Neural progenitor cell (in vitro differentiated cells): ENCODE results near the gene LGR6. TPM values are rescaled to one million over a fixed set of nuclear protein-coding genes. Genes with fewer than 3 reads are reported as not detected.

ENCODE experiments used
- DNase-seq: peaks from one replicate; pipeline ENCODE4 v3.0.0-alpha.2; 2016; ENCODE audit warnings: low spot score
- H2AFZ ChIP-seq: fragments of 200-600 bp; sonication (generic); replicated peaks from 2 replicates; pipeline ENCODE4 v1.6.1; 2016; ENCODE audit warnings: antibody characterized with exemption
- H3F3A ChIP-seq: fragments of 200-600 bp; sonication (generic); 2 replicates; pipeline ENCODE4 v1.6.1; 2016; ENCODE audit warnings: antibody characterized with exemption, low read depth
- H3K27ac ChIP-seq: fragments of 200-600 bp; sonication (generic); 2 replicates; pipeline ENCODE4 v1.5.1; 2016; ENCODE audit warnings: mild to moderate bottlenecking
- H3K27me3 ChIP-seq: fragments of 200-600 bp; sonication (generic); 2 replicates; pipeline ENCODE4 v1.6.1; 2016; ENCODE audit warnings: mild to moderate bottlenecking, moderate library complexity
- H3K36me3 ChIP-seq: fragments of 200-600 bp; sonication (generic); 2 replicates; pipeline ENCODE4 v1.5.1; 2016
- H3K4me1 ChIP-seq: fragments of 200-600 bp; sonication (generic); 2 replicates; pipeline ENCODE4 v1.6.1; 2016; ENCODE audit warnings: mixed run types
- H3K4me2 ChIP-seq: fragments of 200-600 bp; sonication (generic); 2 replicates; pipeline ENCODE4 v1.6.1; 2016
- H3K4me3 ChIP-seq: fragments of 200-600 bp; sonication (generic); 2 replicates; pipeline ENCODE4 v1.5.1; 2016
- H3K79me2 ChIP-seq: fragments of 200-600 bp; sonication (generic); 2 replicates; pipeline ENCODE4 v1.6.1; 2016; ENCODE audit warnings: low read depth
- H3K9ac ChIP-seq: fragments of 200-600 bp; sonication (generic); 2 replicates; pipeline ENCODE4 v1.6.1; 2016
- H3K9me3 ChIP-seq: fragments of 200-600 bp; sonication (generic); 2 replicates; pipeline ENCODE4 v1.5.1; 2016; ENCODE audit warnings: low read depth
- H4K20me1 ChIP-seq: fragments of 200-600 bp; sonication (generic); 2 replicates; pipeline ENCODE4 v1.6.1; 2016; ENCODE audit warnings: low read depth
- H3K27ac Mint-ChIP-seq: 3 replicates; pipeline ENCODE4 v1.8.0; 2021; ENCODE audit warnings: mixed read lengths
- H3K27me3 Mint-ChIP-seq: 2 replicates; pipeline ENCODE4 v1.8.0; 2022; ENCODE audit warnings: low read depth, mild to moderate bottlenecking, inconsistent platforms, moderate library complexity, mixed read lengths; ENCODE audit not compliant: insufficient read depth
- H3K36me3 Mint-ChIP-seq: 3 replicates; pipeline ENCODE4 v1.8.0; 2021; ENCODE audit warnings: mixed read lengths
- H3K4me1 Mint-ChIP-seq: 3 replicates; pipeline ENCODE4 v1.8.0; 2021; ENCODE audit warnings: mixed read lengths
- H3K4me3 Mint-ChIP-seq: 3 replicates; pipeline ENCODE4 v1.8.0; 2021; ENCODE audit warnings: mild to moderate bottlenecking, moderate library complexity, mixed read lengths
- H3K9me3 Mint-ChIP-seq: 3 replicates; pipeline ENCODE4 v1.8.0; 2020; ENCODE audit warnings: mixed read lengths
- EZH2 ChIP-seq: fragments of 200-600 bp; sonication (generic); IDR thresholded peaks from 2 replicates; pipeline ENCODE4 v1.6.1; 2017; ENCODE audit warnings: antibody characterized with exemption, mild to moderate bottlenecking, moderate library complexity
- EZH2phosphoT487 ChIP-seq: fragments of 200-600 bp; sonication (generic); IDR thresholded peaks from 2 replicates; pipeline ENCODE4 v1.6.1; 2017; ENCODE audit warnings: antibody characterized with exemption
- total RNA-seq: library from RNA; depleted of rRNA; stranded (reverse); fragments of >200 nt; gene quantifications from 2 replicates; pipeline ENCODE4 v1.2.3, GENCODE V29; 2015; ENCODE audit warnings: low replicate concordance
- TF ChIP-seq, protein P1 (sequence below): fragments of 200-600 bp; sonication (generic); IDR thresholded peaks from 2 replicates; pipeline ENCODE4 v1.5.1; 2017; ENCODE audit warnings: antibody characterized with exemption, mild to moderate bottlenecking

LGR6 gene
- total RNA-seq, 1 donor from 2014 or later, result not detected

DNA sequence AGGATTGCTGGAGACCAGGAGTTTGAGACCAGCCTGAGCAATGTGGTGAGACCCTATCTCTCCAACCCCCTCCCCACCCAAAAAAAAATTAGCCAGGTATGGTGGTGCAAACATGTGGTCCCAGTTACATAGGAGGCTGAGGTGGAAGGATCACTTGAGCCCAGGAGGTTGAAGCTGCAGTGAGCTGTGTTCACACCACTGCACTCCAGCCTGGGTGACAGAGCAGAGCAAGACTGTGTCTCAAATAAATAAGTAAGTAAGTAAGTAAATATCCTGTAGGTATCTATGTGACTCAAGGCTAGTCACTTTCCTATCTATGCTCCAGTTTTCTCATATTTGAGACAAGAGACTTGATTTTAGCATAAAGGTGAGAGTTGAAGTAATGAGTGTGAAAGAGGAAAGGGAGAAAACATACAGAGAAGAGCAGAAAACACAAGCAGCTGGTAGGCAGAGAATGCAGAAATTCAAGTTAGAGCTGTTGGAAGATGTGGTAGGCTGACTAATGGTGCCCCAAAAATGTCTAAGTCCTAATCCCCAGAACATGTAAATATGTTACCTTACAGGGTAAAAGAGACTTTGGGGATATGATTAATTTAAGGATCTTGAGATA, 162.4 kb downstream of the LGR6 start:
- Histone ChIP-seq H3F3A (peaks cover 5% of the 10 kb centered on the region), H3K27ac (no peak overlapping the region), H3K9ac (no peak overlapping the region), H3K9me3 (no peaks in the 10 kb centered on the region), H4K20me1 (no peaks in the 10 kb centered on the region), H3K4me1 (peaks cover 3% of the 10 kb centered on the region), H3K4me3 (no peak overlapping the region), H3K4me2 (no peak overlapping the region), H3K27me3 (no peaks in the 10 kb centered on the region), H2AFZ (no peak overlapping the region), H3K79me2 (peaks cover 63% of the 10 kb centered on the region), H3K36me3 (no peaks in the 10 kb centered on the region)
- Mint-ChIP-seq H3K9me3 (no peaks in the 10 kb centered on the region), H3K36me3 (no peaks in the 10 kb centered on the region), H3K27ac (no peak overlapping the region), H3K4me1 (peaks cover 2% of the 10 kb centered on the region), H3K4me3 (no peak overlapping the region), H3K27me3 (no peaks in the 10 kb centered on the region)
- DNase-seq, result no peak
- no peak for TF ChIP-seq EZH2
- TF ChIP-seq EZH2phosphoT487, result no peak

DNA sequence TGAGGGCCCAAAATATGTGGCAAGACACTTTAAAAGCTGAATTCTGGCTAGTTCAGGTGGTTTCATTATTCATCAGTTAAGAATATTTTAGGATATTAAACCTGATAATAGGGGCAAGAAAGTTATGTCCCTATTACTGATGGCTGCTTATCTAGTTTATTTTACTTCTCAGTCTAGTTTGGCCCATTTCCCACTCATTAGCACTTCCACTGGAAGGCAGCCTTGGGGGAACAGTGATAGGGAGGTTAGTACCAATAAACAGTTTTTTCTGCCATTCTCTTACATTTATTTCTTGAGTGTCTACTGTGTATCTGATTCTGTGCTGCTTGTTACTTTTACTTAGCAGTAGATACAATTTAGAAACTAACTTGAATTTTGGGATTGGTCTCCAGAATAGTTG, 163.9 kb downstream of the LGR6 start:
- Histone ChIP-seq H3K4me3 (no peak overlapping the region), H3K9me3 (no peaks in the 10 kb centered on the region), H3K4me1 (peaks cover 15% of the 10 kb centered on the region), H3K27me3 (no peaks in the 10 kb centered on the region), H3K9ac (no peak overlapping the region), H3K36me3 (no peaks in the 10 kb centered on the region), H2AFZ (no peak overlapping the region), H3K79me2 (peaks cover 54% of the 10 kb centered on the region), H3K27ac (no peak overlapping the region), H4K20me1 (no peaks in the 10 kb centered on the region), H3F3A (peaks cover 5% of the 10 kb centered on the region), H3K4me2 (no peak overlapping the region)
- H3K4me1 Mint-ChIP-seq, result peaks cover 16% of the 10 kb centered on the region
- H3K4me3 Mint-ChIP-seq, result no peak overlapping the region
- TF ChIP-seq EZH2 (no peak), EZH2phosphoT487 (no peak)
- TF ChIP-seq, protein P1, sequence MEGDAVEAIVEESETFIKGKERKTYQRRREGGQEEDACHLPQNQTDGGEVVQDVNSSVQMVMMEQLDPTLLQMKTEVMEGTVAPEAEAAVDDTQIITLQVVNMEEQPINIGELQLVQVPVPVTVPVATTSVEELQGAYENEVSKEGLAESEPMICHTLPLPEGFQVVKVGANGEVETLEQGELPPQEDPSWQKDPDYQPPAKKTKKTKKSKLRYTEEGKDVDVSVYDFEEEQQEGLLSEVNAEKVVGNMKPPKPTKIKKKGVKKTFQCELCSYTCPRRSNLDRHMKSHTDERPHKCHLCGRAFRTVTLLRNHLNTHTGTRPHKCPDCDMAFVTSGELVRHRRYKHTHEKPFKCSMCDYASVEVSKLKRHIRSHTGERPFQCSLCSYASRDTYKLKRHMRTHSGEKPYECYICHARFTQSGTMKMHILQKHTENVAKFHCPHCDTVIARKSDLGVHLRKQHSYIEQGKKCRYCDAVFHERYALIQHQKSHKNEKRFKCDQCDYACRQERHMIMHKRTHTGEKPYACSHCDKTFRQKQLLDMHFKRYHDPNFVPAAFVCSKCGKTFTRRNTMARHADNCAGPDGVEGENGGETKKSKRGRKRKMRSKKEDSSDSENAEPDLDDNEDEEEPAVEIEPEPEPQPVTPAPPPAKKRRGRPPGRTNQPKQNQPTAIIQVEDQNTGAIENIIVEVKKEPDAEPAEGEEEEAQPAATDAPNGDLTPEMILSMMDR, result no peak
- no peak for DNase-seq
- no peaks in the 10 kb centered on the region for H3K36me3 Mint-ChIP-seq
- H3K9me3 Mint-ChIP-seq, result no peaks in the 10 kb centered on the region
- no peaks in the 10 kb centered on the region for H3K27me3 Mint-ChIP-seq
- H3K27ac Mint-ChIP-seq, result no peak overlapping the region

DNA sequence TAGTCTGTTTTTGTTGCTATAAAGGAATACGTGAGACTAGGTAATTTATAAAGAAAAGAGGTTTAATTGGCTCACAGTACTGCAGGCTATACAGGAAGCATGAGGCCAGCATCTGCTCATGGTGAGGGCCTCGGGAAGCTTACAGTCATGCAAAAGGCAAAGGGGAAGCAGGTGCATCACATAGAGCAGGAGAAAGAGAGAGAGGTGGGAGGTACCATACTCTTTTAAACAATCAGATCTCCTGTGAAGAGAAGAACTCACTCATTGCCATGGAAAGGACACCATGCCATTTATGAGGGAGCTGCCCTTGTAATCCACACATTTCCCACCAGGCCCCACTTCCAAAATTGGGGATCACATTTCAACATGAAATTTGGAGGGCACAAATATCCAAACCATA, 167.6 kb downstream of the LGR6 start:
- Histone ChIP-seq H3K4me3 (no peak overlapping the region), H3F3A (peaks cover 2% of the 10 kb centered on the region), H3K36me3 (no peaks in the 10 kb centered on the region), H3K9me3 (no peaks in the 10 kb centered on the region), H3K79me2 (peaks cover 55% of the 10 kb centered on the region), H3K27me3 (no peaks in the 10 kb centered on the region), H3K4me2 (peak overlapping the region; percentile 14), H3K4me1 (peaks cover 15% of the 10 kb centered on the region), H3K27ac (no peak overlapping the region), H3K9ac (no peak overlapping the region), H4K20me1 (no peaks in the 10 kb centered on the region), H2AFZ (no peak overlapping the region)
- Mint-ChIP-seq H3K27ac (no peak overlapping the region), H3K36me3 (no peaks in the 10 kb centered on the region), H3K9me3 (no peaks in the 10 kb centered on the region), H3K4me1 (peaks cover 14% of the 10 kb centered on the region), H3K27me3 (no peaks in the 10 kb centered on the region), H3K4me3 (no peak overlapping the region)
- no peak for TF ChIP-seq EZH2
- no peak for TF ChIP-seq EZH2phosphoT487
- TF ChIP-seq, protein P1, result no peak
- no peak for DNase-seq

DNA sequence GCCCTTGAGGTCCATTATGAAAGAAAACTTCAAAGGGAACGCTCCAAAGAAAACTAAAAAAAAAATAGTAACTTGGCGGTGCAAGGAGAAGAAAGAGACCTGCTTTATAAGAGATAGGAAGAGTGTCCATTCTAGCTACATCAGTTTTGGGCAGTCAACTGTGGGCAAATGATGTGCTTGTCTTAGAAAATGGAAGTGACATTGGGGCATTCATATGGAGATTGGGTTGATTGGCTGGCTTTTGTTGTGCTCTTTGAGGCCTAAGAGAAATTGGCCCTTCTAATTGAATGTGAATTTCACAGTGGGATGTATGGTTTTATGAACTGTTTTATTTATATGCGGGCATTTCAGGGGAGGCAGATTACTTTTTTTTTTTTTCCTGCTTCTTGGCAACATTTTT, 168.1 kb downstream of the LGR6 start:
- Mint-ChIP-seq H3K27me3 (no peaks in the 10 kb centered on the region), H3K36me3 (no peaks in the 10 kb centered on the region), H3K4me1 (peaks cover 14% of the 10 kb centered on the region), H3K4me3 (no peak overlapping the region), H3K9me3 (no peaks in the 10 kb centered on the region), H3K27ac (no peak overlapping the region)
- H3K9ac ChIP-seq, result no peak overlapping the region
- H3K4me2 ChIP-seq, result peak overlapping the region; percentile 14
- H3K9me3 ChIP-seq, result no peaks in the 10 kb centered on the region
- H3K4me1 ChIP-seq, result peaks cover 15% of the 10 kb centered on the region
- no peaks in the 10 kb centered on the region for H3K27me3 ChIP-seq
- no peak overlapping the region for H3K4me3 ChIP-seq
- no peak for DNase-seq
- H3F3A ChIP-seq, result no peaks in the 10 kb centered on the region
- no peak for TF ChIP-seq EZH2phosphoT487
- TF ChIP-seq, protein P1, result no peak
- TF ChIP-seq EZH2, result no peak
- H3K36me3 ChIP-seq, result no peaks in the 10 kb centered on the region
- H4K20me1 ChIP-seq, result no peaks in the 10 kb centered on the region
- no peak overlapping the region for H2AFZ ChIP-seq
- H3K27ac ChIP-seq, result no peak overlapping the region
- peaks cover 53% of the 10 kb centered on the region for H3K79me2 ChIP-seq
